SK-N-MC (cell line): ENCODE results near the gene SOX6.

Experiments used
- EZH2 ChIP-seq: fragments of 200-600 bp; sonication (generic); IDR thresholded peaks from one replicate; pipeline ENCODE4 v1.6.1; 2017; ENCODE audit warnings: antibody characterized with exemption
- FOXP2 ChIP-seq: optimal IDR thresholded peaks from 2 replicates; pipeline ENCODE3; 2011; ENCODE audit warnings: mild to moderate bottlenecking, moderate library complexity; ENCODE audit not compliant: insufficient read depth; ENCODE audit errors: extremely low read length, control extremely low read depth
- POLR2AphosphoS5 ChIP-seq: IDR thresholded peaks from 2 replicates; pipeline ENCODE4 v1.6.1; 2012; ENCODE audit warnings: mild to moderate bottlenecking, low read depth, low read length, borderline replicate concordance

- no peak for TF ChIP-seq EZH2
- TF ChIP-seq FOXP2, result no peak
- no peak for TF ChIP-seq POLR2AphosphoS5
Observed at GRCh38 chr11:16372355-16372754, 16.0 kb upstream of the SOX6 start.
